Stimulated activated CD4-positive, alpha-beta T cell treated with anti-CD3 and anti-CD28 coated beads, Interleukin-4, amount 100 ng/mL, for 1 hour (primary cell): ENCODE data around the gene TRIM25.

ENCODE experiments used
- DNase-seq: peaks from one replicate; pipeline ENCODE4 v3.0.0-alpha.2; 2020

The TRIM25 gene

DNA sequence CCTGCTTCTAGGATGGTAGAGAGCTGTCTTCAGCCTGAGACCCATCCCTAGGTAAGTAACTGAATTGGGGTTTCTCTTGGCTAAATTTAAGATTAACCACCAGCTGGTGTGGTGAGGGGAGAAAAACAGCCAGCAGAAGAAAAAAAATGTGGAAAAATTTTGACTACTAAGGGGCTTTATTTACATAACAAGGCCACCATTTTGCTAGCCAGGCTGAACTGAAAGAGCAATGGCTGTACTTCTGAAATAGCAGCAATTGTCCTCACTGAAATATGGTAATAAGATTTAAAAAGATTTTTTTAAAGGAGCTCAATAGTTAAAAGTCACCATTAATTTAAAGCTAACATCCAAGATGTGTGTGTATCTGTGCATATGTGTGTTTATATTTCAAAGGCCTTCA is 12.4 kb upstream of the TRIM25 start:
- no peak for DNase-seq

DNA sequence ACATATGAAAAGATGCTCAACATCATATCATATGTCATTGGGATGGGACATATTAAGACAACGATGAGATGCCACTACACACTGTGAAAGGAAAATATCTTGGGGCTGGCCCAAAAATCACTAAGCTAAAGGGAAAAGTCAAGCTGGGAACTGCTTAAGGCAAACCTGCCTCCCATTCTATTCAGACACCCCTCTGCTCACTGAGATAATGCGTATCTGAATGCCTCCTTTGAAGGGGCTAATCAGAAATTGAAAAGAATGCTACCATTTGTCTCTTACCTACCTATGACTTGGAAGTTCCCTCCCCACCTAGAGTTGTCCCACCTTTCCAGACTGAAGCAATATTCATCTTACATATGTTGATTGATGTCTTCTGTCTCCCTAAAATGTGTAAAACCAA is 11.2 kb upstream of the TRIM25 start:
- DNase-seq = no peak

DNA sequence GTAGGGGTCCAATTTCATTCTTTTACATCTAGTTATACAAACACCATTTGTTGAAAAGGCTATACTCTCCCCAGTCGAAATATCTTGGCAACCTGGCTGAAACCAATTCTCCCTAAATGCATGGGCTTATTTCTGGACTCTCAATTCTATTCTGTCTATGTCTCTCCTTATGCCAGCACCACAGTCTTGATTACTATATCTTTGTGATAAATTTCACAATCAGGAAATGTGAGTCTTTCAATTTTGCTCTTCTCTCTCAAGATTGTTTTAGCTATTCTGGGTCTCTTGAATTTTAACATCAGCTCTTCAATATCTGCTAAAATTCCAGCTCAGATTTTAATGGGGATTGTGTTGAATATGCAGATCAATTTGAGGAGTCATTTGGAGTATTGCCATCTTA is 5.9 kb upstream of the TRIM25 start:
- no peak for DNase-seq

DNA sequence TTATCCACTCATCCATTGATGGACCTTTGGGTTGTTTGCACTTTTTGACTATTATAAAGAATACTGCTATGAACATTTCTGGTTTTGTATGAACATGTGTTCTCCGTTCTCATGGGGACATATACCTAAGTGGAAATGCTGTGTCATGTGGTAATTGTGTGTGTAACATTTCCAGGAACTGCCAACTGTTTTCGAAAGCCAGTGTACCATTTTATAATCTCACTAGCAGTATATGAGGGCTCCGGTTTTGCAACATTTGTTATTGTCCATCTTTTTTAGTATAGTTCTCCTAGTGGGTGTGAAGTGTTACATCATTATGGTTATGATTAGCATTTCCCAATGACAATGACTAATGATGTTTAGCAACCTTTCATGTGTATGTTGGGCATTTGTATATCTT is 5.1 kb upstream of the TRIM25 start:
- no peak for DNase-seq

DNA sequence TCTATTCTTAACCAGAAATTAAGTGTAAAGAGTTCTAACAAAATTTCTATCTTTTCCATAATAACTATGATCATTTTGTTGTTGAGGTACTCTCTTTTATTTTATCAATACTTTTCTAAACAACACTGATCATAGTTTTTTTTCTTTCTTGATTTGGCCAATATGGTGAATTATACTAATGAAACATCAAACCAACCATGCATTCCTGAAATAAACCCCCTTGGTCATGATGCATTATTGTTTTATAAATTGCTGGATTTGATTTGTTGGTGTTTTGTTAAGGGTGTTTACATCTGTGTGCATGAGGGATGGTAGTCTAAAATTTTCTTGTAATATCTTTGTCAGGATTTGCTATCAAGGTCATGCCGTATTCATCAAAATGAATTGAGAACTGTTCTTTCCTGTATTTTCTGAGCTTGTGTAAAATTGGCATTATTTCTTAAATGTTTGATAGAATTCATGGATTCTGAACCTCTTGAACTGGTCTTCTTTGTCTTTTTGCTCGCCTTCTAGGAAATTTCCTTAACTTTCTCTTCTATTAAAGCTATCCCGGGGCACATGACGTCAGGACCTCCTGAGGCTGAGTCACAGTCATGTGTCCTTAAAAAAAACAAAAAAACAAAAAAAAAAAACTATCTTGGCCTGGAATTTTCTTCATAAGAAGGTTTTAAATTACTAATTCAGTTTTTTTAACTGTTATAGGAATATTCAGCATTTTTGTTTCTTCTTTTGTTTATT is 3.9 kb upstream of the TRIM25 start:
- no peak for DNase-seq

DNA sequence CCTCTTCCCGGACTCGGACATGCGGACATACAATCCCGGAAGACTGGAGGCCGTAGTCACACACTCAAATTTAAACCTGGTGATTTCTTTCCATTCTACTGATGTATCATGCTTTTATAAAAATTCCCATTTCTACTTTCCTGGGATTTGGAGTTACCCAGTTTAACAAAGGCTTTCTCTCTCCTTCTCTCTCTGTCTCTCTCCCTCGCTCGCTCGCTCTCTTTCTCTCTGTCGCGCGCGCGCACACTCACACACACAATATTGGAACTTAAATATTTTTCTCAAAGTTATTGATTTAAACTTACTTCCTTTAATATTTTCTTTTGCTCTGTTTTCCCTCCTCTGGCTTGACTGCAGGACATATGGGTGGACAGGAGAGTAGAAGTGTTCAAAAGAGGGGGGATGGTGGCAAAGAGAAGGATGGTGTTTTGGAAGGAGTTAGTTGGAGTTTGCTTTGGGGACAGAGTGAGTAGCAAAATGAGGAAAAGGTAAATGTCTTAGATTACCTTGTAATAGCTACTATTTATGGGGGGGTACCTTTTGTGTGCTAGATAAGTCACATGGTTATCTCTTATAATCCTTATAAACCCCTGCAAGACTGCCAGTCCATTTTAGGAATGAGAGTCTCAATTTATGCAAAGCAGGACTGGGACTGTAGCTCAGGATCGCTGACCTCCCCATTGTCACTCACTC is 878 bp upstream of the TRIM25 start:
- DNase-seq = no peak

DNA sequence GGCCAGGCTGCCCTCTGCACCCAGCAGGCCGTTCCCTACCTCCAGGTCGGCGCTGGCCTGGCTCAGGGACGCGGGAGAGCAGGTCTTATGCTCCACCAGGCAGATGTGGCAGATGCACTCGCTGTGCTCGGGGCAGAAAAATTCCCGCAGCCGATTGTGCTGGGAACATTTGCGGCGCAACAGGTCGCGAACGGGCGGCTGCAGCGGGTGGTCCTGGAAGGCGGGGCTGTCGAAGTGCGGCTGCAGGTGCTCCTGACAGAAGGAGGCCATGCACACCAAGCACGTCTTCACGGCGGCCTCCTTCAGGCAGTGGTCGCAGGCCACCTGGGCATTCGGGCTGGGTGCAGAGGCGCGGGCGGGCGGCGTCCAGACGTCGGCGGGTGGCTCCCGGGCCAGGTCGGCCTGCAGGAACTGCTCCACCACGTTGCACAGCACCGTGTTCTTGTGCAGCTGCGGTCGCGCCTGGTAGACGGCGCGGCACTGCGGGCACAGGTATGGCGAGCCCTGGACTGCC is 439 bp downstream of the TRIM25 start:
- DNase-seq = no peak

DNA sequence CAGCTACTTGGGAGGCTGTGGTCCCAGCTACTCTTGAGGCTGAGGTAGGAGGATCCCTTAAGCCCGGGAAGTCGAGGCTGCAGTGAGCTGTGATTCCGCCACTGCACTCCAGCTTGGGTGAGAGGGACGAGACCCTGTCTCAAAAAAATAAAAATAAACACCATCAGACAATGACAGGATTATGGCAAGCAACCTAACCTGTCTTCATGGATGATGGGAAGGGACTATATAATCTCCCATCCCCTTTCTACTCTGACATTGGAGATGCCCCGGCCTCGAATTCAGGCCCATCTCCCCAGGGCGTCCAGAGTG is 893 bp downstream of the TRIM25 start:
- no peak for DNase-seq

DNA sequence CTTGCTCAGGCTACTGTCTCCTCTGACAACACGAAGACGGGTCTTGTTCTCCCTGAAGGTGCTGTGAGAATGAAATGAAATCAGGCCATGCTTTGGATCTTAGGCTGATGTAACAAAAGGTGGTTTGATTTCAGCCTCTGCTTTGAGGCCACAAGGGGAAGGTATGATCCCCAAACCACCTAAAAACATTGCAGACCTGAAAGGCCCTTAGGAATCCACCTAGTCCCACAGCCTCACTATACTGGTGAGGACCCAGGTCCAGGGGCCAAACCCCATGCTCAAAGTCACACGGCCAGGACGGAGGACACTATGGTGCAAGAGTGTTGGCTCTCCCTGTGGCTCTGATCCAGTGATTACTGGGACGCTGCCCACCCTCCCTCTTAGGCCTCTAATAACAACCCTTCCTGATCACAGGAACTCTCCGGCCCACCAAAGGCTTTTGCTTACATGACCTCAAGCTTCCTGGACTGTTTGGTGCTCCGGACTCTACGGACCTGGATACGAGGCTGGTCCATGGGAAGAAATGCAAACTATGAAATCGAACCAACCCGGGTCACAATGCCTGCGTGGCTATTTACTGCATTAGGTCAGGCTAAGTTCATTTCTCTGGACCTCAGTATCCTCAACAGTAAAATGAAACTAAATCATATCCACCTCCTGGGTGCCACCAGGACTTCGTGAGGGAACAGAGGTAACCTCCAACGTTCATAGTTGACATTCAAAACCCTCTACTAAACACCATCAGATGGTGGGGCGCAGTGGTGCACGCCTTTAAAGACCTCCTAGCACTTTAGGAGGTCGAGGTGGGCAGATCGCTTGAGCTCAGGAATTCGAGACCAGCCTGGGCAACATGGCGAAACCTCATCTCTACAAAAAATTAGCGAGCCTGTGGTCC is 1.5 kb downstream of the TRIM25 start:
- no peak for DNase-seq

DNA sequence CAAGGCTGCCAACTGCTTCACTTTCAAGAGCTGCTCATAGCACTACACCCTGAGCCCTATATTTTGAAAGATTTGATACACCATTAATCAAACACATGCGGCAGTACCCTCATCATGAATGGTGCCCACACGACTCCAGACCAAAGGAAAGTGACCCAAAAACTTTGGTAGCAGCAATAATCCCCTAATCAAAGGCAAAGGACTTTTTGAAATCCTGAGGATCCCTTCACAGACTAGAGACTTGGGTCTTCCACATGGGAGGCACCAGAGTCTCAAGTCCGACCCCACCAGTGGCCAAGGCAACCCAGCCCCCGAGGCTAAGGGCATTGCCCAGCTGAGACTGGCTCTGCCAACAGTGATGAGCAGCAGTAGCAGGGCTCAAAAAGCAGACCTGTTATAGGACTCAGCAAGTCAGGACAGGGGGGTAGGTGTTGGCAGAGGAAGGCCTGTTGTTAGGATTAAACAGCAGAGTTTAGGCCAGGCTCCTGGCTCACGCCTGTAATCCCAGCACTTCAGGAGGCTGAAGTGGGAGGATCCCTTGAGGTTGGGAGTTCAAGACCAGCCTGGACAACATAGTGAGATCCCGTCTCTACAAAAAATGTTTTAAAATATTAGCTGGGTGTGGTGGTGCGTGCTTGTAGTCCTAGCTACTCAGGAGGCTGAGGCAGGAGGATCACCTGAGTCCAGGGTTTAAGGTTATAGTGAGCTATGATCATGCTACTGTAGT is 3.2 kb downstream of the TRIM25 start:
- no peak for DNase-seq

DNA sequence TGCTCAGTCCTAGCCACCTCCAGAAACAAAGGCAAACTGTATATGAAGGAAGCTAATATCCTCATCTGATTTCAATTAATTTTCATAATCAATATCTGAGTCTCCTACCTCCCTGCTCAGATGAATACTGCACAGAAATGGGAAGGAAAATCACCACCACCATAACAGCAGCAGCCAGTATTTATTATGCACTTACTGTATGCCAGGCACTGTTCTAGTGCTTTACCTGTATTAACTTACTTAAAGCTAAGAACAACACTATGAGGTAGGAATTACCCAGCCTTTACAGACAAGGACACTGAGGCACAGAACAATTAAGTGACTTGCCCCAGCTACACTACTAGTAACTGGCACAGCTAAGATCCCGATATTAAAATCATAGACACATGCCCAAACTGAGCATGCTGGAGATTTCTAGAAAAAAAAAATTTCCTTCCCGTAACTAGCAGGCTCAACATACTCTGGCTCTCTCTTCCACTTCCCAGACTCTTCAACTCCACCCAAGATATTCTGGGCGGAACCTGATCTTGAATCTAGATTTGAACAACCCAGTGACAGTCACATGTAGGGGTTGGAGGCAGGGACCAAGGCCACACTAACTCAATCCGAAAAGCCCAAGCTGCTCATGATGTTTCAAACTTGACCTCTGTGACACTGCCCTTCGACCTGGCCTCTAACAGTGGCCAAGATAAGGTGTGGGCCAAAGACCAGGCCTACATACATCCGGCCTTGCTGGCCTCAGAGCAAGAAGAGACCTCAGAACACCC is 3.9 kb downstream of the TRIM25 start:
- DNase-seq = no peak

DNA sequence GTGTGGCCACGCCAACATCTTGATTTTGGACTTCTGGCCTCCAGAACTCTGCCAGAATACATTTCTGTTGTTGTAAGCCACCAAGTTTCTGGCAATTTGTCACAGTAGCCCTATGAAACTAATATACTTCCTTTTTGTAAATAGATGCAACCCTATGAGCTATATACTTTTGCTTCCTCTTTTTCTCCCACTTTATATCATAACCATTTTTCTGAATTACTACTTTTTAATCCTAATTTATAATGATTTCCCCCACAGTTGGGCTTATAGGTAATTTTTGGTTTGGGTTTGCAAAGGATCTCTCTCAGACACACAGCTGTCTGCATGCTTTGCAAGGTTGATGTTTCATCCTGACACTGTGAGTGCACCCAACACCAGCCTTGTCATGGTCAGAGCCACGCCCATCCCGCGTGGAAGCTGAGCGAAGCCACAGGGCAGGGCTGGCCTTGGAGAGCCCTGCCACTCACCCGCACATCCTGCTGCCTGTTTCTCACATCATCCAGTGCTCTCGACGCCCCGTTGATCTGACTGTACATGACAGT is 5.8 kb downstream of the TRIM25 start:
- no peak for DNase-seq

DNA sequence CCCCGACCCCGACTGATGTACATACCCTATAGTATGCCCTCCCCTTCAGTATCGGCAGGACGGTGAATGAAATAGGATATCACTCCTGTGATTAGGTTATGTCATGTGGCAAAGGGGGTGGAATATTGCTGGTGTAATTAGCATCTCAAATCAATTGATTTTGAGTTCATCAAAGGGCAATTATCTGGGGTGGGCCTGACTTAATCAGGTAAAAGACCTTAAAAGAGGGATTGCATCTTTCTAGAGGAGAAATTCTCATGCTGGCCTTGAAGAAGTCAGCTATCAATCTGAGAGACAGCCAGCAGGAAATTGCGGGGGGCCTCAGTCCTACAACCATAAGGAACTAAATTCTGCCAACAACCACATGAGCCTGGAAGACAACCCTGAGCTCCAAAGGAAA is 10.3 kb downstream of the TRIM25 start:
- DNase-seq = no peak

DNA sequence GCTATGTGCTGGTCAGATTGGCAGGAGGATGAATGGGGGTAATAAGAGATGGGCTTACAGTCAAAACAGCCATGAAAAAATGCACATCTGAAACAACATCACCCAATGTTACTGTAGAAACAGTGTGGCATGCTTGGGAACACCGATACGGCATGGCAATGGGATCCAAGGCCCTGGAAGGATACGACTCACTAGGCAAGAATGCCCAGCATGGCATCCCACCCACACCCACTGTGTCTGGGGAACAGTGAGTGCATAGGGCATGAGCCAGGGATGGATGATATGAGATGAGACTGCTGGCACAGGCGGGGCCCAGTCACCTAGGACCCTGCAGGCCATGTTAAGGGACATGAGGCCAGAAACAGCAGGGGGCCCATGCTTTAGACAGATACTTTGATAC is 11.5 kb downstream of the TRIM25 start:
- DNase-seq = no peak

DNA sequence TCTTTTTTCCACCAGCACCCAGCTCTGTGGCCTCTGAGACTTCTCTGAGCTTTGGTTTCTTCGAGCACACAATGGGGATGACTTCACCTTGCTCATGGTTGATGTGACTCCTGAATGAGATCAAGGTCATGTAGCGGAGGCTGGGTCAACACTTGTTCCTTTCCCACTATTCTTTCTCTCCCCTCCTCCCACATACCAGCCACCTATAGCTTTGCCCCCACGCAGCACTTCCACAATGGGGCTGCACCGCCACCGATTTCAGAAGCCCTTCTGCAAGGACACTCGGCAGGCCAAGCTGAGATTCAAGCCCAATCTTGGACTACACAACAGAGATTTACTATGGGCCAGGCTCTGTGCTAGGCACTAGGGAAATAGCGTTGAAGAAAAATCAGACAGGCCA is 14.4 kb downstream of the TRIM25 start:
- DNase-seq = no peak

DNA sequence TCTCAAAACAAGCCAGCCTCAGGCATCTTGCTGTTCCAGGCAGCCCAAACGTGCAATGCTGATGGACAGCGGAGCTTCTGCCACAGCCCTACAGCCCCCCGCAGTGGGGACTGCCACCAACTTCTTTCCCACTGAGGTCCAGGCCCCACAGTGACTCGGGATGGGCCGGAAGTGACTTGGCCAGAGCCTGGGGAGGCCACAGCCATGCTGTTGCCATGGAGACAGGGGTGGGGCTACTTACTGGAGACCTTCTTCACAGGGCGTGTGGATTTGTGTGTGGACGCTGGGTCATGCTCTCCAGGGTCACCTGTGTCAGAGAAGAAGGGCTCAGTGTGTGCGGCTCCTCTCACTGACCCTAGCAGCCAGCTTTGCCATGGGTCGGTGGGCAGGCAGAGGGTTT is 15.0 kb downstream of the TRIM25 start:
- DNase-seq = no peak

DNA sequence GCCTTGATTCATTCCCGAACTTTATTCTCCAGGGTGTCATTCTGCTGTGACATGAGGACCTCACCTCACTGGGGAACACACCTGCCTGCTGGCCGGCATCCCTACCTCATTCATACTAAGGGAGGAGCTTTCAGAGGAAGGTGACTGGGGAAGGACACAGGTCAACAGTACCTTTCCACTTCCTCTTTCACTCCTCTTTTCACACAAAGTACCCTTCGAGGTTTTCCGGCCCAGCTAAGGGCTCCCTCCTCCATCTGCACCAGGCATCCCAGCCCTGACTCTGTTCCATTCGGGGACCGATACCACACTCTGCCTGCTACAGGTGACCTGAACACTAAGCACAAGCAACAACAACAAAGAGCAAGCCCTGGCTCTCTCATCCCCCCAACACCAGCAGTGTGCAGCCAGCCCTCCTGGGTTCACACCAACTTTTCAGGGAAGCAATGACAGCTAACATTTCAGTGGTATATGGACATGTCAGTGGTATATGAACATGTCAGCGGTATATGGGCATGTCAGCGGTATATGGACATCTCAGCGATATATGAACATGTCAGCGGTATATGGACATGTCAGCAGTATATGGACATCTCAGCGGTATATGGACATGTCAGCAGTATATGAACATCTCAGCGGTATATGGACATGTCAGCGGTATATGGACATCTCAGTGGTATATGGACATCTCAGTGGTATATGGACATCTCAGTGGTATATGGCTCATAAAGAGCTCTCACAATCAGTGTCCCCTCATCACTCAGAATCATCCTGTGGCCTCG is 16.0 kb downstream of the TRIM25 start:
- no peak for DNase-seq

DNA sequence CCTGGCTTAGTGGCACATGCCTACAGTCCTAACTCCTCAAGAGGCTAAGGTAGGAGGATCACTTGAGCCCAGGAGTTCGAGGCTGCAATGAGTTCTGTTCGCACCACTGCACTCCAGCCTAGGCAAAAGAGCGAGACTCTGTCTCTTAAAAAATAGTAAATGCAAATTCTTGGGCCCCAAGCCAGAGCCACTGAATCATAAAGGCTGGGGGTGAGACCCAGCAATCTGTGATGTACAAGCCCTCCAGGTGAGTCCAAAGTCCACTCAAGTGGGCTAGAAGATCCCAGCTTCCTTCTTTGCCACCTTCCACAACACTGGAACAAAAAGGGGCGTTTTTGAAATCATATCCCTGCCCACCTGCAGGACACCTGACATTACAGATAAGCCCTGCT is 16.9 kb downstream of the TRIM25 start:
- no peak for DNase-seq

DNA sequence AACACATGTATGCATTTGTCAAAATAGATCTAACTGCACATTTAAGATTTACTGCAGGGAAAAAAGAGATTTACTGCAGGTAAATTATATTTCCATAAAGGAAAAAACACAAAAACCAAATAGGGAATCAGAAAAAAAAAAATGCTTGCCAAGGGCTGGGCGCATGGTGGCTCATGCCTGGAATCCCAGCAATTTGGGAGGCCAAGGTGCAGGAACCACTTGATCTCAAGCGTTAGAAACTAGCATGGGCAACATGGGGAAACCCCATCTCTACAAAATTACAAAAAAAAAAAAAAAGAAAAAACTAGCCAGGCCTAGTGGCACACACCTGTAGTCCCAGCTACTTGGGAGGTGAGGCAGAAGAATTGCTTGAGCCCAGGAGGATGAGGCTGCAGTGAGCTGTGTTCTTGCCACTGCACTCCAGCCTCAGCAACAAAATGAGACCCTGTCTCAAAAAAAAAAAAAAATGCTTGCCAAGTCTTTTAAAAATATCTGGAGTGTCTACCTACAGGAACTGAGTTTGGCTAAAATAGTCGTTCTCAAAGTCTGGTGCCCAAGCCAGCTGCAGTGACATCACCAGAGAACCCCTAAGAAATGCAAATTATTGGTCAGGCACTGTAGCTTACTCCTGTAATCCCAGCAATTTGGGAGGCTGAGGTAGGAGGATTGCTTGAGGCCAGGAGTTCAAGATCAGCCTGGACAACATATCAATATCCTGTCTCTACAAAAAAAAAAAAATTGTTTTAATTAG is 17.5 kb downstream of the TRIM25 start:
- DNase-seq = no peak

DNA sequence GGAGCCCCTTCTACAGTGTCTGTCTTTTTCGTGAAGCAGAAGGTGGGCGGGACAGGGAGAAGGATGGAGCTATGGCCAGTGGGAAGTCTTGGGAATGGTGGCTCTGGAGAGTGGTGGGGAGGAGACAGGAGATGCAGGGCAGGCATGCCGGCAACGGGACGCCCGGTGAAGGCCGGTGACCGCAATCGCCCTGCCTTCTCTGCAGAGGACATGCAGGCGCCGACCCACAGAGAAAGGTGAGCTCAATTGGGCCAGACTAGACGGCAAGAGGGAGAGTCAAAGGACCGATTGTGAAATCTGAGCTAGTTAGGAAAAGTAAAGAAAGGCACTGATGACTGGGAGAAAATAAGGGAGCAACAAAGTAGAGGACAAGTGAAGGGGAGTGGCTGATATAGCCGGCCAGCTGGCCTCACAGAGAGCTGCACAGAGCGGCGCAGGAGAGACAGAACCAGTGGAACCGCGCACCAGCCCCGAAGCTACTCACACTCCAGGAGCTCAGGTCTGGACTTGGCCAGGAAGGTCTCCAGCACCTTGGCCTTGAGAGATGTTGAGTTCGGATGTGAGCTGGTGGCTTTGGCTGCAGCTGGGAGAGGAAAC is 18.9 kb downstream of the TRIM25 start:
- no peak for DNase-seq
